HG03039 (cell line): ENCODE data around the gene SRSF7.
"Not testable (repeated sequence)": the region's sequence is repeated elsewhere in the genome, so short reads cannot be mapped to it uniquely, and the experiment has no call there.

ENCODE experiments used
- ATAC-seq: cut with Tn5 transposase; IDR thresholded peaks from one replicate; pipeline ENCODE4 v1.9.1; 2021; ENCODE audit warnings: mild to moderate bottlenecking, moderate library complexity; ENCODE audit not compliant: unreplicated experiment

SRSF7 gene

DNA sequence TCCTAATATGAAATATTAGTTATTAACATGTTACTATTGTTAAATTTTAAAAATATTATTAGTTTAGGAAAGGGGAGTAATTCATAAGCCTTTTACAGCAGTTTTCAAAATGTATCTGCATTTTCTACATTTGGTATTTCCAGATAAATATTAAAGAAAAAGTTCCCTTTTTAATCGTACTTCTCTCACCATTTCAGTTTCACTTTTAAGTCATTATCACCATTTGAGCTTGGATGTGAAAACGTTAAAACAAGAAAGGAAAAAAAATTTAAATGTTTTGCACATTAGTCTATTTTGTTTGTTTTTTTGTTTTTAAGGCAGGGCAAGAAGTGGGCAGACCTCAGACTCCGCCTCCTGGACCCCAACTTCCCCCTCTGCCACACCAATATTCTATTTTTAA is 3.3 kb upstream of the SRSF7 start:
- no peak for ATAC-seq

DNA sequence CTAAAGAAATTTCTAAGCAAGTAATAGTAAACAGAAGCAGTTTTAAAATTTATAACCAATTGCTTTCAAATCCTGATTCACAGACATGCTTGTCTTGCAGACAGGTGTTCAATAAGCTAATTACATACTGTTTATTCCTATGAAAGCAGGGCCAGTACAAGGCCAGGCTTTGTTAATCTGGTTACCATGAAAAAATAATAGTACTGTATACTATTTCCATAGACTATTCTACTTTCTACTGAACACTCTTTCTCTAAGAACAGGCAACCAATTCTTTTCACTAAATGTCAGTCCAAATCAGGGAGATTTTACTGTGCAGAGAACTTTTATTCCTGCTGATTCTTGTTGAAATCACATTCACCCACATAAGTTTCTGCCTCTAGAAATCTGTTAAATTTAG is 2.9 kb upstream of the SRSF7 start:
- ATAC-seq: no peak

DNA sequence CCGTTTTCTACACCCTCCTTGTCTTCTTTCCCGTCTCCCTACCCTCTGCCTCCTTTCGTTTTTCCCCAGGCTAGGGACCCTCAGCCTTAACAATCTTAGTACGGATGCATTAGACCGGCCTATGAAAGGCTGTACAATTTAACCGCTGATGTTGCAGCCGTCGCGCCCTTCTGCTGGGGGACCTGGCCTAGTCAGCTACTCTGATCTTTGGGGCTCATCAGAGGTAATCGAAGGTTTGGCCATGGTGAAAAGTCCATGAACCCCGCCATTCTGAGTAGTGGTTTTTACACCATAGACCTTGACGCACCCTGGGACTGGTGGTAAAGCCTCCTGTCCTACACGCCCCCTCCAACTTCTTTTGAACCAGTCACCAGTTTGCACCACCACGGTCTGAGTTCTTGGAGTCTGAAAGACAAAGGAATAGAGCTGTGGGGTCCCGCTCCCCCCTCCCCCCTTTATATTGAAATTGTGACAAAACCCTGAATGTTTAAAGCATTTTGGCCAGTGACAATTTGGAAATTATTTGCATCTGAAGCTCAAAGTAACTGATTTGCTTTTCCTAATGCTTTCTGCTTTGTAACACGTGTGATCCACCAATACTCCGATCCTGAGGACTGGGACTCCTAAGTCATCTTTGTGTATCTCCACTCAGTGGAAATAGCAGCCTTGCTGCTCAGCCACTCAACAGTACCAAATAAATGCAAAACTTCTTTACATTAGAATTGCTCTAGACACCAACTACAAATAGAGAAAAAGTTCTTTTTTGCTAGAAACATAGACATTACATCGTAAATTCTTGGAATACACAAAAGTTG is 642 bp upstream of the SRSF7 start:
- ATAC-seq: no peak

DNA sequence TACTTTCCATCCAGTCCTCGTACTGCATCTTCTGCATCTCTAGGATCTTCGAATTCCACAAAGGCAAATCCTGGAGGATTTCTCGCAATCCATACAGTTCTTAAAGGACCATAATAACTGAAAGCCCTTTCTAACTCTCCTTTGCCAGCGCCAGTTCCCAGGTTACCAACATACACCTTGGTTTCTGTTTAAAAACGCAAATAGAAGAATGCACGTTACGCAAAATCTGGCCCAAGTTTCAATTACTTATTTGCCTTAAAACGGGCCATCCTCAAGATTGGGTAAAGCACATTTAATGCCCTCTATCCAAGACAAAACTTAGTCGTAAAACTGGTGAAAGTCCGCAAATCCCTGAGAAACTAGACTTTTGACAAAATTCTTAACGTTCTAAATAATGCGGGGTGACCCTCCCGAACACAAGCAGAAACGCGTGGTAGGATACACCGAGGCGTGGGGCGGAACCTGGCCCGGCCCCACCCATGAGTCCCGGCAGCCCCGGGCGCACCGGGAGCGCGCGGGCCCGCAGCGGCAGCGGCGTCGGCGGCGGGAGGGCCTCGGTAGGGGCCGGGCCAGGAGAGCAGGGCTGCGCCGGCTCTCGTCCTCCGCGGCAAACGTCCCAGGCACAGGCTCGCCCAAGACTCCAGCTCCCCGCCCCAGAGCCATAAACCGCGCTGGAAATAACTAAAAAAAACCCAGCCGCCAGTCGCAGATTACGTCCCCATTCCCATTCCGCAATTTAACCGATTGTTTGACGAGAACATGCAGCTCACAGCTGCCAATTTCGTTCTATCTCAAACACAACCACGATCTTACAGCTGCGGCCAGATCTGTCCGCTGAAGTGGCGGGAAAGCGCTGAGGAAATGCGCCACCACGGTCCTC is 910 bp downstream of the SRSF7 start:
- peak; percentile 31 for ATAC-seq

DNA sequence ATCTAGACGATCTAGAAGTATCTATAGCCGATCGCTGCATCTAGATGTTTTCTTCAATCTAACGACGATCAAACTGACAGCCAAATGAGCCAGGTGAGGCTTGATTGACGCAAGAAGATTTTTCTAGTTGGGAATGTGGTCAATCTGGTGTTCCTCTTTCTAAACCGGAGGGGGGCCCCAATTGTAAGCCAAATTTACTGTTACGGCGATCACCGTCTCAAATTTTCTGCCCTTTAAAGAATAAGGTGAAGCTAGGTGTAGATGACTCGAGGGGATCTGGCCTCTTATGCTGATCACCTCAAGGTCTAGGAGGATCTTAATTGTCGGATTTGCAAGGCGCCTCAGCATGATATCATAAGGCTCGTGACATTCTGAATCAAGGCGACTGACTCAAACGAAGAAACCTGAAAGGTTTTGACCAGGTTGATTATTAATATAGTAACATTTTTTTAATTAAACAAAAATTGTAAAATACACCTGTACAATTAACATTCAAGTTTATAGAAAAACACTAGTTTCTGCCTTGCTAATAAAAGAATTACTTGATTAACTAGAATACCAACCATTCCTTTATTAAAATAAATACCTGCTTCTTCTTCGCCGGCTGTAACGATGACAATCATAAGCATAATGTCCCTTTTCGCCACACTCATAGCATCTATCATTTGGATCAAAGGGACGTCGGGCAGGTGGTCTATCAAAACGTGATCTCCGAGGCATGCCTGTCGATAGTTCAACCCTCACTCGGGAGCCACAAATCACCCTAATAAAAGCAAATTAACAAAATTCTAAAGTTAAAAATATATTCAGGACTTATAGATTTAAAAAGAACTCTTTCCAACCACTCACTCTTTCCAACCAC is 2.0 kb downstream of the SRSF7 start:
- ATAC-seq: no peak

DNA sequence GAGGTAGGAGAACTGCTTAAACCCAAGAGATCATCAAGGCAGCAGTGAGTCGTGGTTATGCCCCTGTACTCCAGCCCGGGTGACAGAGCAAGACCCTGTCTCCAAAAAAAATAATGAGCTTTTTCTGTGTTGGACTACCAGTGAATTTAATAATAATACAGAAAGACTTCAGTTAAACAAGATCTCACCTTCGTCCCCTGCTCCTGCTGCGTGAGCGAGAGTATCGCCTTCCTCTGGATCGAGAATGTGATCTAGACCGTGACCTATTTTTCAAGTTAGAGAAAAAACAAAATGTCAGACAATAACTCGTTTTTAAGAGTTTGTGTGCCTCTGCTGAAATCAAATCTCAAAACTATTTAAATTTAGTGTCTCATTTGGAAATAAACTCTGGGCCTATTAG is 2.8 kb downstream of the SRSF7 start:
- no peak for ATAC-seq

DNA sequence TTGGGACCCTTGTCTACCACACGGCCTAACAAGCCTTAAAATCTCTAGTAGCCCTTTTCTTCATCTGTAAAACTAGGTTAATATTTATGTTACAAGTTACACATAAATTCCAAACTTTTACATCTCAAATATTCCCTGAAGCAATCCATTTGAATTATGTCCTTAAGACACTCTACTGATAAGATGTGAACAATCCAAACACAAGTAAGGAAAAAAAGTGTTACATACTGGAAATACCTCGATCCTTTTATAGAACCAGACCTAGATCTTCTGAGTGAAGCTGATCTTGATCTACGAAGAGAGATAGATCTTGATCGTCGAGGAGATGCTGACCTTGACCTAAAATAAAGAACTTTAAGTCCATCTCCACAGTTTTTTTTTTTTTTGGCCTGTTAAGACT is 3.3 kb downstream of the SRSF7 start:
- no peak for ATAC-seq

DNA sequence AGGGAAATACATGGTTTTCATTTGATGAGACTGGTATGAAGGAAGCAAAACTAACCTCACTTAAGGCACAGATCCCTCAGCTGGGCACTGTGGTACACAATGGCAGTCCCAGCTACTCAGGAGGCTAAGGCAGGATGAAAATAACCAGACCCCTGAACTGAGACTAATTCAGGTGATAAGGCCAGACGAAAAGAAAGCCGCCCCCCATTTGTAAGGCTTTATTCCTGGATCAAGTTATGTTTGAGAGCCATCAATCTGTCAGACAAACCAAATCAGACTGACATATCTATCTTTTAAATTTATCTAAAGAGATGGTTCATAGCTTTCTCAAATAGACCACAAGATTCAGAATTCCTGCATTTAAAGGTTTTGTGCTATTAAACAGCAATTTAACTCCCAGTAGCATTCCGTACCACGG is 4.1 kb downstream of the SRSF7 start:
- no peak for ATAC-seq

DNA sequence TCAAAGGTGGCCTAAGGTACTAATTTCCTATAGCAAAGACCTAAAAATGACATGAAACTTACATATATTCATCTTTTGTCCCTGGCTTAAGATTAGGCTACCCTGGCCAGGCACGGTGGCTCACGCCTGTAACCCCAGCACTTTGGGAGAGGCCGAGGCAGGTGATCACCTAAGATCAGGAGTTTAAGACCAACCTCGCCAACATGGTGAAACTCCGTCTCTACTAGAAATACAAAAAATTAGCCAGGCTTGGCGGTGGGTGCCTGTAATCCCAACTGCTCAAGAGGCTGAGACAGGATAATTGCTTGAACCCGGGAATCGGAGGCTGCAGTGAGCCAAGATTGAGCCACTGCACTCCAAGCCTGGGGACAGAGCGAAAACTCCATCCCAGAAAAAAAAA is 5.9 kb downstream of the SRSF7 start:
- no peak for ATAC-seq

DNA sequence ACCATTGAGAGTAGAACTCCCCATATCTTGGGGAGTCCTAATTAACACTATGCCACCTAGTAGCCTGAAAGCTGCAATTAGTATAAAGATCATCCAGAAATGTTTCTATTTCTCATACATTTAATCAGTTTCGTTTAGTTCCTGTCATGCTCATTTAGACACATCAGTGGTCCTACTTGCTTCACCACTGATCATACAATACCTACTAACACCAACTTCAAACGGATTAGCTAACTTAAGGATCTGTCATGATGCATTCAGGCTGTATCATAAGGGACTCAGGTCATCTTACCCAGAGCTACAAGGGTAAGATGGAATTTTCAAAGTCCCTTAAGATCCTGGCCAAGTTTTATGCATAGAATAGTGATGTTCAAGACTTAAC is 6.8 kb downstream of the SRSF7 start:
- ATAC-seq: no peak

DNA sequence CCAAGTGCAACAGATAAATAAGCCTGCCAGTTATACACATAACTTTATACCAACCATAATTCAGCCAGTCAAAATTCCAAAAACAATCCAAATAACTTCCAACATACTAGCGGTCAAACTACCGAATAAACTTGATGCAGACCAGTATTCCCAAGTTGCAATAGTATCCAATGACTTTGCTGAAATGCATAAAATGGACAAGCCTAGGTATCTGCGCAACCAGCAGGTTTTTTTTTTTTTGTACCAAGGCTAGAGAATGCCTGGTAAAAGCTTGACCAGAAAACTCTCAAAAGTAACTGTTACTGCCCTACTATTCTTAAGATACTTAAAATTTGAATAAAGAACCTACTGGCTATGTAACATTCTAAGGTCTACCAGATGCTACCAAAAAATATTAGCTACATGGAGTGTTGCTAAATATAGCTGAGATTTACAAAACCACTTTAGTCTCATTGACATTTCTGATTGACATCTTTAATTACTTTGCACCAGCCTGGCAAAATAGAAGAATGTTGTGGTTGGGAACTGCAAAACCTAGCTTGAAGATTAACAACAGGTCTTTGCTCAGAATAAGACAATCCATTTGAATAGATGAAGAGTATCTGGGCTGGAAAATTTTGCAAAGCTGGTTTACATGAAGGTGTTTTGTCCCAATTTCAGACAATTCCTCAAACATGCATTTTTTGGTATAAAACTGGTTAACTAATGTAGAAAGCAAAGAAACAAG is 7.3 kb downstream of the SRSF7 start:
- ATAC-seq: no peak

DNA sequence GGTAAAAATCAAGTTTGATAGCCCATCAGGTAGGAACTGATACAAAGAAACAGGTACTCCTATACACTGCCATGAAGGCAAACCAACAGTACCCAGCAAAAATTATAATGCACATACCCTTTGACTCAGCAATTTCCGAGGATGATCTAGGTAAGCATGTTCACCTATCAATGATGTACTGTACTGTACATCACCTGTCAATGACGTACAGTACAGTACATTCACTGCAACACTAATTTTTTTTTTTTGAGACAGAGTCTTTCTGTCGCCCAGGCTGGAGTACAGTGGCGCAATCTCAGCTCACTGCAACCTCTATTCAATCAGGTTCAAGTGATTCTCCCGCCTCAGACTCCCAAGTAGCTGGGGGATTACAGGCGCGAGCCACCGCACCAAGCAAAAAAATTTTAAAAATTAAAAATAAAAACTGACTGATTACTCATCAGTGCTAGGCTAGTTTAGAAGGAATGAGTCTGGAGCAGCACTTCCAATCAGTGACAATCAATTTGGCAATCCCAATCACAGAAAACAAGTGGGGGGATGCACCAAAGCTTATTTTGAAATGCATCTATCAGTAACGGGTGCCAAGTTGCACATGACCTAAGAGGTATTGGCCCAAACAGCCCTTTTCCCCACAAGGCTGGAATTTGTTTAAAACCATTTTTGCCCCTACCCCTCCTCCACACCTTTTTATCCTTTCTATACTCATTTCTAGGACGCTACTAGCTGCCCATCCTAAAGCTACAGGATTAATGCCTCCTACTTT is 8.2 kb downstream of the SRSF7 start:
- ATAC-seq: no peak

DNA sequence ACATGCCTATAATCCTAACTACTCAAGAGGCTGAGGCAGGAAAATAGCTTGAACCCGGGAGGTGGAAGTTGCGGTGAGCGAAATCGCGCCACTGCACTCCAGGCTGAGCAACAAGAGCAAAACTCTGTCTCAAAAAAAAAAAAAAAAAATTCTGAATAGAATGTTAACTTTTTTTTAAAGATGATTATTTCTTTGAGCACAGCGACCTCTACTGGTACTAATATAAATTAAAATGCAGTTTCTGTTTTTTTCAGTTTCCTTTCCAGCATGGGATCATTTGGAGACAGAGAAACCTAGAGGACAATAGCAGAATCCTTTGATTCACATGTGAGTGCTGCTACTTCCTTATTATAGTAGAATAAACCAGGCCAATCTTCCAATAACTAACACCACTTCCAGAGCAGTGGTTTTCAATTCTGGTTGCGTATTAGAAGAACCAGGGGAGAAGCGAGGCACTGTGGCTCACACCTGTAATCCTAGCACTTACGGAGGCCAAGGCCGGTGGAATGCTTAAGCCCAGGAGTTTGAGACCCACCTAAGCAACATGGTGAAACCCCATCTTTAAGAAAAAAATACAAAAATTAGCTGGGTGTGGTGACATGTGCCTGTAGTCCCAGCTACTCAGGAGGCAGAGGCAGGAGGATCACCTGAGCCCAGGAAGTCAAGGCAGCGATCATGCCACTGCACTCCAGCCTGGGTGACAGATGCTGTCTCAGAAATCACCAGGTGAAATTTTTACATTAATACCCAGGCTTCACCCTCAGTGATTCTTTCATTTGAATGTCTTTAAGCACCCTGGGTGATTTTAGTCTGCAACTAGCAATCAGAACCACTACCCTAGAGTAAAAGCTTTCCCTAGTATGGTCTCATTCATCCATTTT is 10.1 kb downstream of the SRSF7 start:
- no peak for ATAC-seq

DNA sequence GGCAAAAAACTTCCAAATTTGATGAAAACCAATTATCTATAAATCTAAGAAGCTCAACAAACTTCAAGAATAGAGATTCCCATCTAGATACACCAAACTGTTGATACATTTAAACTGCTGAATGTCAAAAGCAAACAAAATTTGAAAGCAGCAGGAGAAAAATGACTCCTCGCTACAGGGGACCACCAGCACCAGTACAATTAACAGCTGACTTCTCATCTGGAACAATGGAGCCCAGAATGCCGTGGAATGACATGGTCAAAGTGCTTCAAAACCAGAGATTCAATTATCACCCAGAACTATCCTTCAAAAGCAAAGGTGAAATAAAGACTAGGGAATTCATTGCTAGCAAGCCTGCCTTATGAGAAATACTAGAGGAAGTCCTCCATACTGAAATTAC is 11.6 kb downstream of the SRSF7 start:
- no peak for ATAC-seq

DNA sequence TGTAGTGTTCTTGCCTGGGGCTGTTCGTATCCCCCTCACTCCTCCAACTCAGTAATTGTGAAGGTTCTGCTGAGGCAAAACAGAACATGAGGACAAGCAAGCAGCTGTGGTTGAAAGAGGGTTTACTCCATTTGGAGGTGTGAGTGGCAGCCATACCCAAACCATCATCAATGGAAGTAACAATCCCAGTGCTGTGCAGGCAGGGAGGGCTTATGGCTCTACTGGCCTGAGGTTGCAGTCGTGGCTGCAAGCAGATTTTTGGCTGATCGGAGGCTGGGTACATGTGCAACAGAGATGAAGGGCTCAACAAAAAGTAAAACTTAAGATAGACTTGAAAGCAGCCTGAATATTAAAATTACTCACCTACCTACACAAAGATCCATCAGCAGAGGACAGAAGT is 13.2 kb downstream of the SRSF7 start:
- no peak for ATAC-seq

DNA sequence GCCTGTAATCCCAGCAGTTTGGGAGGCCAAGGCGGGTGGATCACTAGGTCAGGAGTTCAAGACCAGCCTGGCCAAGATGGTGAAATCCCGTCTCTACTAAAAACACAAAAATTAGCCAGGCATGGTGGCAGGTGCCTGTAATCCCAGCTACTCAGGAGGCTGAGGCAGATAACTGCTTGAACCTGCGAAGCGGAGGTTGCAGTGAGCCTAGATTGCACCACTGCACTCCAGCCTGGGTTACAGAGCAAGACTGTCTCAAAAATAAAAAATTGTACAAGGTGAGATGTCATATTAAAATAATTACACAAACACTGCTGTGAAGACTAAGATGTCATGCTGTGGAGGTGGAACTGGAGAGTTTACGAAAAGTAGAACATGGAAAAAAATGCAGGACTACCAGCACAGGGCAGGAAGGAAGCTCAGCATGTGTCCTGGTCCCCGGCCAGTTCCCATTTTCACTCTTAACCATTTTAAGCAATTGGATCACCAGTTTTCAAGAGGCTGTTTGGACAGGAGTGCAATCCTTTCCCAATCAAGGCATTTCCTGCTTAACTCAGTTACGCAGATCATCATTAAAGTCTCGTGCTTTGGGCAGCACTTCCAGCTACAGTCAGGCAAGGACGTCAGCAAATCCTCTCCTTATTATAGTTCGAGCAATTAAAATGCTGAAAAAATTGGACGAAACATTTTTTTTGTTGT is 14.0 kb downstream of the SRSF7 start:
- not testable (repeated sequence) for ATAC-seq

DNA sequence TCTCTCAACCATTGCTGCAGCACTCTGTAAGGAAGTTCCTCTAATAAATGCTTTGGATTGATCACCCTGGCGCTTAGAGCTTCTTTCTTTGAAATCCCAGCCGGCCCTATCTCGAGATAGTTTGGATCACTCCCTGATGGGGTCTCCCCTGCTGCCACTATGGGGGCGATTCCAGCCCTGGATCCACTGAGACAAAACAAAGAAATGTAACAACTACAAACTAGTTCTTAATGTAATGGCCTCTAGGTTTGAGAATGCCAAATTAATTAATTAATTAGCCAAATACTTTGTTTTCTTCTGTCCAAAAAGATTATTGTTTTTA is 15.2 kb downstream of the SRSF7 start:
- ATAC-seq: no peak

DNA sequence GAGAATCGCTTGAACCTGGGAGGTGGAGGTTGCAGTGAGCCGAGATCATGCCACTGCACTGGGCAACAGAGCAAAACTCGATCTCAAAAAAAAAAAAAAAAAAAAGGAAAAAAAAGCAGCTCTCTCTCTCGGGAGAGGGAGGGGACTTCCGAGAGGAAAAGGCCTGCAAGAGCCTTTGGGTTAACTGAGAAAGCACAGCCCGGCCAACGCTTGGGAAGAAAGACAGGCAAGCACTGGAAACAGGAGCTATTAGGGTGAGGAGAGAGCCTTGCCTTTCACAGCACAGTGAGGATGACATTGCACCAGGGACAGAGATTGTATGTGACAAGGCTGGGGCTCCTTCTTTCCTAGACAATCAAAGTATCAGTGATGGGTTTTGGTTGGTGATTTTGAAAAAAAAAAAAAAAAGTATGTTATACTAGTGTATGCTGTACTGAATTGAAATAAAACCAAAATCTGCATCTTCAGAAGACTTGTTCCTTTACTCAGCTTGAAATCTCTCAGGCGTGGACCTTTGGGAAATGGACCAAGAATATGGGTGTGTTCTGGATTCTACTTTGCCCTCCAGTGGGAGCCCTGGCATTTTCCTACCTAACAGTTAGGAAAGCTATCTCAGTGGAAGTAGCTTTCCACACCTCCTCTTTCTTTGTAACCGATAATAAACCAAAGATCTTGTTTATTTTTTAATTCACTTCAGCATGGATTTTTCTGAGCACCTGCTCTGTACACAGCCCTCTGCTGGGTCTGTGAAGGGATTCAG is 16.7 kb downstream of the SRSF7 start:
- ATAC-seq: no peak
